GM23338 (cell line): ENCODE data around the gene PRR33.

Source experiments
- CTCF ChIP-seq, 2 experiments: fragments of 200-600 bp in 1 of 2; sonication (generic) in 1 of 2; conservative IDR thresholded peaks; 2 replicates each; pipeline versions ENCODE4 v1.5.1 to v1.6.1; 2016 to 2017; ENCODE audit warnings: antibody characterized with exemption in 2 of 2, low read depth in 2 of 2, mild to moderate bottlenecking in 2 of 2, moderate library complexity in 1 of 2
- ETS1 ChIP-seq: IDR thresholded peaks from 2 replicates; pipeline ENCODE4 v1.6.1; 2016; ENCODE audit warnings: antibody characterized with exemption
- EZH2 ChIP-seq: fragments of 200-600 bp; sonication (generic); IDR thresholded peaks from one replicate; pipeline ENCODE4 v1.8.0; 2017; ENCODE audit warnings: antibody characterized with exemption, mild to moderate bottlenecking, low read depth; ENCODE audit not compliant: unreplicated experiment
- JUNB ChIP-seq: IDR thresholded peaks from one replicate; pipeline ENCODE4 v1.6.1; 2016; ENCODE audit warnings: antibody characterized with exemption; ENCODE audit not compliant: unreplicated experiment
- POLR2AphosphoS5 ChIP-seq: IDR thresholded peaks from 2 replicates; pipeline ENCODE4 v1.6.1; 2016; ENCODE audit warnings: antibody characterized with exemption, low read depth
- REST ChIP-seq: IDR thresholded peaks from one replicate; pipeline ENCODE4 v1.6.1; 2018; ENCODE audit warnings: antibody characterized with exemption; ENCODE audit not compliant: unreplicated experiment
- ZNF331 ChIP-seq: fragments of 250-450 bp; sonication (Bioruptor Pico); IDR thresholded peaks from 2 replicates; pipeline ENCODE4 v1.5.0; 2020; ENCODE audit warnings: low read depth, mild to moderate bottlenecking, moderate library complexity

- no peak for TF ChIP-seq CTCF (conservative IDR thresholded peaks at IDR 0.05; ENCODE audit: low read depth in 2 of 2)
- TF ChIP-seq EZH2 = no peak
- no peak for TF ChIP-seq POLR2AphosphoS5
- TF ChIP-seq REST = no peak
- no peak for TF ChIP-seq ETS1
- no peak for TF ChIP-seq JUNB
- TF ChIP-seq ZNF331 = no peak
These were observed 38.1 kb upstream of the PRR33 start for GRCh38 chr11:1929621-1930461.
